Fibroblast of skin of right quadriceps (primary cell): ENCODE data around the gene GPR32.
"Not testable (repeated sequence)": the region's sequence is repeated elsewhere in the genome, so short reads cannot be mapped to it uniquely, and the experiment has no call there.

ENCODE experiments used
- DNase-seq: peaks from one replicate; pipeline ENCODE4 v3.0.0-alpha.2; 2013

Gene GPR32

GRCh38 chr19:50750010-50750409, 20.3 kb upstream of the GPR32 start:
- DNase-seq, result no peak

GRCh38 chr19:50753879-50754278, 16.4 kb upstream of the GPR32 start:
- no peak for DNase-seq

- DNase-seq, result not testable (repeated sequence)
Observed at GRCh38 chr19:50756244-50756643, 14.0 kb upstream of the GPR32 start.

GRCh38 chr19:50757624-50758023, 12.6 kb upstream of the GPR32 start:
- not testable (repeated sequence) for DNase-seq

GRCh38 chr19:50759076-50759475, 11.2 kb upstream of the GPR32 start:
- DNase-seq, result not testable (repeated sequence)

- DNase-seq, result peak; percentile 7
Observed at GRCh38 chr19:50759886-50760285, 10.4 kb upstream of the GPR32 start.

GRCh38 chr19:50761501-50761900, 8.8 kb upstream of the GPR32 start:
- DNase-seq, result not testable (repeated sequence)

- not testable (repeated sequence) for DNase-seq
Observed at GRCh38 chr19:50763521-50763920, 6.7 kb upstream of the GPR32 start.

- no peak for DNase-seq
Observed at GRCh38 chr19:50764409-50764808, 5.9 kb upstream of the GPR32 start.

- DNase-seq, result not testable (repeated sequence)
Observed at GRCh38 chr19:50766746-50767145, 3.5 kb upstream of the GPR32 start.

- DNase-seq, result not testable (repeated sequence)
Observed at GRCh38 chr19:50767263-50767662, 3.0 kb upstream of the GPR32 start.

GRCh38 chr19:50768277-50768676, 2.0 kb upstream of the GPR32 start:
- DNase-seq, result no peak

GRCh38 chr19:50770888-50771287, 624 bp downstream of the GPR32 start:
- no peak for DNase-seq

GRCh38 chr19:50772476-50772875, 2.2 kb downstream of the GPR32 start:
- DNase-seq, result no peak

- not testable (repeated sequence) for DNase-seq
Observed at GRCh38 chr19:50772912-50773311, 2.6 kb downstream of the GPR32 start.

GRCh38 chr19:50773454-50773853, 3.2 kb downstream of the GPR32 start:
- not testable (repeated sequence) for DNase-seq

GRCh38 chr19:50776131-50776530, 5.9 kb downstream of the GPR32 start:
- no peak for DNase-seq

GRCh38 chr19:50777261-50777660, 7.0 kb downstream of the GPR32 start:
- DNase-seq, result no peak

- peak; percentile 39 for DNase-seq
Observed at GRCh38 chr19:50777830-50778303, 7.6 kb downstream of the GPR32 start.

- DNase-seq, result no peak
Observed at GRCh38 chr19:50778906-50779430, 8.7 kb downstream of the GPR32 start.

GRCh38 chr19:50779504-50780457, 9.5 kb downstream of the GPR32 start:
- DNase-seq, result no peak

- no peak for DNase-seq
Observed at GRCh38 chr19:50780753-50781435, 10.6 kb downstream of the GPR32 start.

GRCh38 chr19:50783848-50784152, 13.5 kb downstream of the GPR32 start:
- DNase-seq, result not testable (repeated sequence)

- no peak for DNase-seq
Observed at GRCh38 chr19:50784710-50785109, 14.4 kb downstream of the GPR32 start.
